ENCODE measurements around the gene CREG2.

CREG2 gene

GRCh38 chr2:101380376-101380775 lies 6.9 kb downstream of the CREG2 start:
- Histone ChIP-seq H3K36me3 (ENCODE audit: insufficient read depth, low read length) (no peaks in the 10 kb centered on the region), H2AFZ (ENCODE audit: low read depth, low read length) (no peak overlapping the region), H3K27me3 (ENCODE audit: insufficient read depth, low read length) (peaks cover 15% of the 10 kb centered on the region), H3K9me3 (ENCODE audit: low read length) (no peaks in the 10 kb centered on the region), H3K4me1 (ENCODE audit: insufficient read depth, low read length) (no peaks in the 10 kb centered on the region), H3K4me3 (ENCODE audit: low read length) (no peak overlapping the region)

GRCh38 chr2:101379091-101379490 lies 8.2 kb downstream of the CREG2 start:
- Histone ChIP-seq H3K27me3 (ENCODE audit: insufficient read depth, low read length) (peaks cover 11% of the 10 kb centered on the region), H3K4me1 (ENCODE audit: insufficient read depth, low read length) (no peaks in the 10 kb centered on the region), H3K4me3 (ENCODE audit: low read length) (no peak overlapping the region), H3K36me3 (ENCODE audit: insufficient read depth, low read length) (no peaks in the 10 kb centered on the region), H3K9me3 (ENCODE audit: low read length) (no peaks in the 10 kb centered on the region), H2AFZ (ENCODE audit: low read depth, low read length) (no peak overlapping the region)

- H3K4me1 ChIP-seq (ENCODE audit: insufficient read depth, low read length): peaks cover 7% of the 10 kb centered on the region
- peaks cover 6% of the 10 kb centered on the region for H3K27me3 ChIP-seq (ENCODE audit: insufficient read depth, low read length)
- H3K36me3 ChIP-seq (ENCODE audit: insufficient read depth, low read length): no peaks in the 10 kb centered on the region
- no peak overlapping the region for H3K4me3 ChIP-seq (ENCODE audit: low read length)
- H2AFZ ChIP-seq (ENCODE audit: low read depth, low read length): no peak overlapping the region
- no peaks in the 10 kb centered on the region for H3K9me3 ChIP-seq (ENCODE audit: low read length)
Measured at GRCh38 chr2:101375653-101376052, 11.7 kb downstream of the CREG2 start.

GRCh38 chr2:101374821-101375561 lies 12.3 kb downstream of the CREG2 start:
- Histone ChIP-seq H3K27me3 (ENCODE audit: insufficient read depth, low read length) (peaks cover 6% of the 10 kb centered on the region), H3K9me3 (ENCODE audit: low read length) (no peaks in the 10 kb centered on the region), H2AFZ (ENCODE audit: low read depth, low read length) (no peak overlapping the region), H3K36me3 (ENCODE audit: insufficient read depth, low read length) (no peaks in the 10 kb centered on the region), H3K4me1 (ENCODE audit: insufficient read depth, low read length) (peaks cover 8% of the 10 kb centered on the region), H3K4me3 (ENCODE audit: low read length) (no peak overlapping the region)

GRCh38 chr2:101372792-101373191 lies 14.5 kb downstream of the CREG2 start:
- Histone ChIP-seq H2AFZ (ENCODE audit: low read depth, low read length) (no peak overlapping the region), H3K9me3 (ENCODE audit: low read length) (no peaks in the 10 kb centered on the region)

GRCh38 chr2:101371636-101372035 lies 15.7 kb downstream of the CREG2 start:
- Histone ChIP-seq H3K36me3 (ENCODE audit: insufficient read depth, low read length) (no peaks in the 10 kb centered on the region), H3K27me3 (ENCODE audit: insufficient read depth, low read length) (no peaks in the 10 kb centered on the region), H3K4me1 (ENCODE audit: insufficient read depth, low read length) (peaks cover 8% of the 10 kb centered on the region), H3K4me3 (ENCODE audit: low read length) (no peak overlapping the region), H3K9me3 (ENCODE audit: low read length) (no peaks in the 10 kb centered on the region), H2AFZ (ENCODE audit: low read depth, low read length) (no peak overlapping the region)

More at GRCh38 chr2:101372792-101373191, 14.5 kb downstream of the CREG2 start:
- Histone ChIP-seq H3K36me3 (ENCODE audit: insufficient read depth, low read length) (no peaks in the 10 kb centered on the region), H3K4me3 (ENCODE audit: low read length) (no peak overlapping the region), H3K4me1 (ENCODE audit: insufficient read depth, low read length) (peaks cover 8% of the 10 kb centered on the region), H3K27me3 (ENCODE audit: insufficient read depth, low read length) (peaks cover 4% of the 10 kb centered on the region)

- peaks cover 8% of the 10 kb centered on the region for H3K4me1 ChIP-seq (ENCODE audit: insufficient read depth, low read length)
- no peak overlapping the region for H3K4me3 ChIP-seq (ENCODE audit: low read length)
- no peak overlapping the region for H2AFZ ChIP-seq (ENCODE audit: low read depth, low read length)
- no peaks in the 10 kb centered on the region for H3K9me3 ChIP-seq (ENCODE audit: low read length)
- no peaks in the 10 kb centered on the region for H3K27me3 ChIP-seq (ENCODE audit: insufficient read depth, low read length)
- H3K36me3 ChIP-seq (ENCODE audit: insufficient read depth, low read length): no peaks in the 10 kb centered on the region
Measured at GRCh38 chr2:101369100-101369499, 18.2 kb downstream of the CREG2 start.

GRCh38 chr2:101368376-101368775 lies 18.9 kb downstream of the CREG2 start:
- H3K4me3 ChIP-seq (ENCODE audit: low read length): no peak overlapping the region
- H3K27me3 ChIP-seq (ENCODE audit: insufficient read depth, low read length): no peaks in the 10 kb centered on the region
- peaks cover 8% of the 10 kb centered on the region for H3K4me1 ChIP-seq (ENCODE audit: insufficient read depth, low read length)
- H2AFZ ChIP-seq (ENCODE audit: low read depth, low read length): no peak overlapping the region
- H3K9me3 ChIP-seq (ENCODE audit: low read length): no peaks in the 10 kb centered on the region
- no peaks in the 10 kb centered on the region for H3K36me3 ChIP-seq (ENCODE audit: insufficient read depth, low read length)

GRCh38 chr2:101367508-101367907 lies 19.8 kb downstream of the CREG2 start:
- Histone ChIP-seq H3K36me3 (ENCODE audit: insufficient read depth, low read length) (no peaks in the 10 kb centered on the region), H3K9me3 (ENCODE audit: low read length) (no peaks in the 10 kb centered on the region)

GRCh38 chr2:101364878-101365277 lies 22.4 kb downstream of the CREG2 start:
- Histone ChIP-seq H3K36me3 (ENCODE audit: insufficient read depth, low read length) (no peaks in the 10 kb centered on the region), H3K4me3 (ENCODE audit: low read length) (no peak overlapping the region), H2AFZ (ENCODE audit: low read depth, low read length) (no peak overlapping the region), H3K27me3 (ENCODE audit: insufficient read depth, low read length) (peaks cover 2% of the 10 kb centered on the region), H3K9me3 (ENCODE audit: low read length) (no peaks in the 10 kb centered on the region), H3K4me1 (ENCODE audit: insufficient read depth, low read length) (no peaks in the 10 kb centered on the region)

More at GRCh38 chr2:101367508-101367907, 19.8 kb downstream of the CREG2 start:
- Histone ChIP-seq H2AFZ (ENCODE audit: low read depth, low read length) (no peak overlapping the region), H3K4me3 (ENCODE audit: low read length) (no peak overlapping the region), H3K4me1 (ENCODE audit: insufficient read depth, low read length) (peaks cover 8% of the 10 kb centered on the region), H3K27me3 (ENCODE audit: insufficient read depth, low read length) (no peaks in the 10 kb centered on the region)

GRCh38 chr2:101362777-101363176 lies 24.5 kb downstream of the CREG2 start:
- no peak overlapping the region for H2AFZ ChIP-seq (ENCODE audit: low read depth, low read length)
- no peaks in the 10 kb centered on the region for H3K4me1 ChIP-seq (ENCODE audit: insufficient read depth, low read length)
- H3K36me3 ChIP-seq (ENCODE audit: insufficient read depth, low read length): no peaks in the 10 kb centered on the region
- H3K4me3 ChIP-seq (ENCODE audit: low read length): no peak overlapping the region
- no peaks in the 10 kb centered on the region for H3K9me3 ChIP-seq (ENCODE audit: low read length)
- peaks cover 2% of the 10 kb centered on the region for H3K27me3 ChIP-seq (ENCODE audit: insufficient read depth, low read length)

GRCh38 chr2:101362316-101362715 lies 25.0 kb downstream of the CREG2 start:
- no peak overlapping the region for H3K4me3 ChIP-seq (ENCODE audit: low read length)
- no peaks in the 10 kb centered on the region for H3K4me1 ChIP-seq (ENCODE audit: insufficient read depth, low read length)
- H3K27me3 ChIP-seq (ENCODE audit: insufficient read depth, low read length): peaks cover 2% of the 10 kb centered on the region
- no peaks in the 10 kb centered on the region for H3K36me3 ChIP-seq (ENCODE audit: insufficient read depth, low read length)
- H3K9me3 ChIP-seq (ENCODE audit: low read length): no peaks in the 10 kb centered on the region
- H2AFZ ChIP-seq (ENCODE audit: low read depth, low read length): no peak overlapping the region

- Histone ChIP-seq H3K27me3 (ENCODE audit: insufficient read depth, low read length) (peaks cover 2% of the 10 kb centered on the region), H2AFZ (ENCODE audit: low read depth, low read length) (no peak overlapping the region), H3K9me3 (ENCODE audit: low read length) (no peaks in the 10 kb centered on the region), H3K36me3 (ENCODE audit: insufficient read depth, low read length) (no peaks in the 10 kb centered on the region), H3K4me3 (ENCODE audit: low read length) (no peak overlapping the region), H3K4me1 (ENCODE audit: insufficient read depth, low read length) (no peaks in the 10 kb centered on the region)
Measured at GRCh38 chr2:101361522-101361921, 25.8 kb downstream of the CREG2 start.

- no peaks in the 10 kb centered on the region for H3K4me1 ChIP-seq (ENCODE audit: insufficient read depth, low read length)
- H3K4me3 ChIP-seq (ENCODE audit: low read length): no peak overlapping the region
- H3K9me3 ChIP-seq (ENCODE audit: low read length): no peaks in the 10 kb centered on the region
- H3K36me3 ChIP-seq (ENCODE audit: insufficient read depth, low read length): no peaks in the 10 kb centered on the region
- no peak overlapping the region for H2AFZ ChIP-seq (ENCODE audit: low read depth, low read length)
- H3K27me3 ChIP-seq (ENCODE audit: insufficient read depth, low read length): peaks cover 2% of the 10 kb centered on the region
Measured at GRCh38 chr2:101361121-101361520, 26.2 kb downstream of the CREG2 start.
